NOMO-1 treated with DMSO at 0.1 percent for 48 hours (cell line): ENCODE data around the gene GGCT.

Source experiments
- DNase-seq: peaks from one replicate; lab custom pipeline; 2025; ENCODE audit not compliant: unreplicated experiment; lab: John Stamatoyannopoulos, UW

Gene GGCT

GRCh38 chr7:30465046-30465810 lies 39.4 kb downstream of the GGCT start:
- no peak for DNase-seq

DNA sequence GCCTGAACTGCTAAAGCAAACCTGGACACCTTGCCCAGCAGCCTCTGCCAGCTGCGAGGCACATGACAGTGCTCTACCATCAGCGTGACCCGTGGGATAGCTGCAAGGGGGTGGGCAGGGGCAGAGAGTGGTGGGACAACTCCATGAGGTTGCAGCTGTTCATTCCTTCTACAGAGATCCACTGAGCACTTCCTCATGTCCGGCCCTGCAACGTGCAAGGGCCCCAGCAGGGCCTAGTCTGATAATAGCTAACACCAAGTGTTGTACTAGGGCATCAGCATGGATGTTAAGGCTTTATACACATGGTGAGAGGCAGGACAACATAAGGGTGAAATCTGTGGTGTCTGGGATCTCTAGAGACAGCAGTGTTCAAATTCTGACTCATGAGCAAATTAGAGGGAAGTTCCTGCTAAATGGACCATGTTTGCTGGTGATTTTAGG lies 40.4 kb downstream of the GGCT start:
- peak; percentile 26 for DNase-seq

GRCh38 chr7:30463405-30464145 lies 41.1 kb downstream of the GGCT start:
- no peak for DNase-seq

DNA sequence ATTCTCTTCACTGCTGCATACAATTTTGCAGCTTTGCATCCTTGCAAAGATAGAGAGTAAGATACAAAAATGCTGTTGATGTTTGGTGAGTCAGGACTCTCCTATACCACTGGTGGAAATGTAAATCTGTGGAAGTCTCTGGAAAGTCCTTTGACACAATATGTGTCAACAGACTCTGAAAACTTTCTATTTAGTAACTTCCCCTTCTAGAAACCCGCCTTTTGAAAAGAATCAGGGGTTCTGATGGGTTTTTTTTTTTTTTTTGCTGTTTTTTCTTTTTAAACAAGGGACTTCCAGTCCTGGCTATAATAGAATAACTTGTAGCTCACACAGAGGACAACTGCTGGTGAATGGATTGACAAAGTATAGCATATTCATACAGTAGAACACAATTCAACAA lies 42.5 kb downstream of the GGCT start:
- DNase-seq: peak; percentile 41

DNA sequence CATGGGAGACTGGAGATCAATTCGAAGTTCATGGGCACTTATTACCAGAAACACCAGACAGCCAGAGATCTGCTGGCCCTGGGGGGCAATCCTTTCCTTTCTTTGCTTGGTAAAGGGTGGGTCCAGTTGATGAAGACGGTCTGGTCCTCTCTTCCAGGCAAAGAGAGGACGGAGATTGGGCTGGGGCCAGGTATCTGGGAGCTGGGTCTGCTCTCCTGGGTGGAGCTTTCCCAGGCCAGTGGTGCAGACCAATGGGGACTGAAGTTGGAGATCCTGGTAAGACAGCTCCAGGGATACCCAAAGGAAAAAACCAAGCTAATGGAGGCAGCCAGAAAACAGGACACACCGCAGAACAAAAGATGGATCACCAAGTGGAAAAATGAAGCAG lies 44.4 kb downstream of the GGCT start:
- no peak for DNase-seq

DNA sequence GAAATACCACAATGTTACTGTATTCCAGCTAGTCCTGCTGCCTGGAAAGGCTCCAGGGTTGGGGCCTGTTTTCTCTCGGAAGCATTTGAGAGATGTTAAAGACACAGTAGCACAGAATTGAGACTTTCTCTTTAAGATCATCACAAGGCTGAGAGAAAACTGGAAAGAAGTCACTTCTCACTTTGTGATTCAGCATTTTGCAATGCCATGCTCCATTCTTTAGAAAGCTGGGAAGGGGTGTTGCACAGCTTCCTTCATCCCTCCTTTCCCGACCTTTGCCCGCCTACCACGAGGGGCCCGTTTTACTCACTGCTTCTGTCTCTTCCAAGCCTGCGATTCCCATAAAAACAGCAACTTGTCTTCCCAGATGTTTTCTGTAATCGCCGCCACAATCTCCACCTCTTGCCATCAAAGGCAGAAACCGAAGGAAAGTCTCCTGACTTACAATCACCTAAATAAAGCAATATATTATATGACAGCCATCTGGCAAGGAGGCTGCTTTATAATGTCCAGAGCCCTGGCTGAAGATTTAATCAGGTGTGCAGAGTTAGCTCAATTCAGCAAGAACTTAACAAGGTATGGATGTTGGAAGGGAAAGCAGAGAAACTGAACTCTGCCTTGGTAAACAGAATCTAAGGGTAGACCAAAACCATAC lies 44.9 kb downstream of the GGCT start:
- DNase-seq: no peak

- no peak for DNase-seq
These were observed 46.3 kb downstream of the GGCT start for GRCh38 chr7:30458311-30458710.

DNA sequence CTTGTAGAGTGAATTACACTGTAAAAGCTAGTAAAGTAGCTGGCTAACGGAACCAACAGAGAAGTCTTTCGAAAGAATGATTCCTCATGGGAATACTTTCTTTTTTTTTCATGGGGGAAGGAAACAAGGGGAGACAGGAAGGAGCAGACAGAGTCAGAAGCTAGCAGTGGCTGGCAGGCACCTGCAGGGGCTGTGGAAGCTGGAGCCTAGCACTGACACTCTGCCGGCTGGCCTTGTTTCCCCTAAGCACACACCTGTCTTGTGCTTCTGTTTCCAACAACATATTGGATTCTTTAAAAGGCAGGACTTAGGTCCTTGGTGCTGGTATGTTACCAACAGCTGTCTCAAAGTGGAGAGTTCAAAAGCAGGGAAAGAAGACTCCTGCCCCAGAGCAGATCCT lies 50.7 kb downstream of the GGCT start:
- DNase-seq: no peak

- DNase-seq: no peak
These were observed 51.6 kb downstream of the GGCT start for GRCh38 chr7:30453016-30453415.

DNA sequence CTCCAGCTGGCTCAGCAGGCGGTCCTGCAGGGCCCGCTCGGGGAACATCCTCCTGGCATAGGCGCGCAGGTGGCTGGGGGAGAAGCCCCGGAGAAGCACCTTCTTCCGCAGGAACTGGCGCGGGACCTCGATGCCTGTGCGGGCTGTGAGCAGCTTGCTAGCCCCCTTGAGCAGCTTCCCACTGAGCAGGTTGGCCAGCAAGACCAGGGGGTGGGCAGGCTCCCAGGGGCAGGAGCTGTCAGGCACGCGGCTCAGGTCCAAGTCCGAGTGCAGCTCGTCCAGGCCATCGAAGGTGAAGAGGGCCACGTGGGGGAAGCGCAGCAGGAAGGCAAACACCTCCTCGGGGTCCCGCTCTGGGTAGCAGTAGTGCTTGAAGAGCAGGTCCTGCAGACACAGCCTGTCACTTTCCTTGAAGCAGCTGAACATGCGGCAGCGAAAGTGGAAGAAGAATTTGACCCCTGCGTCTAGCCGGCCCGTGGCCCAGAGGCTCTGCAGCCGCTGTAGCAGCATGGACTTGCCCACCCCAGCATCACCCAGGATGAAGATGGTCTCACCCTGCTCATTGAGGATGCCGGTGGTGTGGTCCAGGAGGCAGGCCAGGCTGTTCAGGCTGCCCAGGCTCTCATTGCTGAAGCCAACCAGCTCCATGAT lies 52.2 kb downstream of the GGCT start:
- no peak for DNase-seq

DNA sequence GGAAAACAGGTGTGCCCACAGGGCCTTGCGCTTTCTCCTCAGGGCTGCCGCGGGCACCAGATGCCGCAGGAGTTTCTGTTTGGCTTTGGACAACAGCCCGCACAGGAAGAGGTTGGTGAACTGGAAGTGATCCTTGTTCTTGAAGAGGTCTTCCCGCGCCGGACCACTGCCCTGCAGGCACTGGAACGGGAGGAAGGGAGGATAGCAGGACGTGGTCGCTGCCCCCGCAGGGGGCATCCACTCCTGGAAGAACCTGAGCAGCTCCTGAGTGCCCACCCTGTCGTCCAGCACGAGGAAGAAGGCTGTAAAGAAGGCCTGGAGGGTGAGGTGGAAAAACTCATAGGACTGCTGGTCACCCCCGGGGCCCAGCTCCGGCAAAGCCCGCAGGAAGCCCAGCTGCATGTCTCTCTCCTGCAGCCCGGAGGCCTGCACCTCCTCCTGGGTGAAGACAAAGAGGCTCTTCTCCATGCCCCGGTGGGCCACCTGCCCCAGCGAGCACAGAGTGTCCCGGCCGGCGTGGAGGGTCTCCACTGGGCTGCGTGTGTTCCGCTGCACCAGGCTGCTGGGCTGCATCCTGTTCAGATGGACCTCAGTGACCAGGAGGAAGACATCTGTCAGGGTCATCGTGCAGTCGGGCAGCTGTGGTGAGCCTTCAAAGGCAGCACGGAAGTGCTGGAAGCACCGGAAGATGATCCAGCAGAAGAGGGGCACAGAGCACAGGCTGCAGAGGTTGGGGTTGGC lies 52.9 kb downstream of the GGCT start:
- no peak for DNase-seq

GRCh38 chr7:30450983-30451497 lies 53.6 kb downstream of the GGCT start:
- DNase-seq: no peak

- no peak for DNase-seq
These were observed 54.2 kb downstream of the GGCT start for GRCh38 chr7:30450240-30450982.

- no peak for DNase-seq
These were observed 56.0 kb downstream of the GGCT start for GRCh38 chr7:30448461-30449189.

DNA sequence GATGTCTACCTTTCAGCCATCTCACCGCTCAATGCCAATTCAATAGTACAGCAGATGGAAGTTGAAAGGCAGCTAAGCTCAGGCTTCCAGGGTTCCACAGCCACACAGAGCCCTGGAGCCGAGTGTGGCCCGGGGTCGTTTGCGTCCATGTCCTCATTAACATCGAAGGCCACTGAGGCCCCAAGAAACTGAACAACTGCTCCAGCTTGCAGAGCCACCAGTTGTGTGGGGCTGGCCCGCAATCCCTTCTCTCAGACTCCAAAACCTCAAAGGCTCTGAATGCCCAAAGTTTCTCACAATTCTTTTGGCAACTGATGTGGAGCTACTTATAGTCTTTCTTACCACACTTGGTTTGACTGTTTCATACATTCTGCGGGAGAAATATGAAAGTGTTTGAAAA lies 57.2 kb downstream of the GGCT start:
- no peak for DNase-seq
